B cell (primary cell): ENCODE data around the gene RSPH1. TPM values are rescaled to one million over a fixed set of nuclear protein-coding genes. Genes with fewer than 3 reads are reported as not detected.

Experiments used
- ATAC-seq: fragments of 200-7000 bp; cut with Tn5 transposase; one replicate; pipeline ENCODE4 v1.10.0; 2021; ENCODE audit warnings: low read depth, mild to moderate bottlenecking, moderate number of reproducible peaks, moderate library complexity
- CTCF ChIA-PET: fragments of 350-600 bp; sonication (Branson Sonifier 250); formaldehyde crosslinking; loops from one replicate; lab custom pipeline; 2021; ENCODE audit warnings: antibody characterized with exemption, inconsistent platforms; lab: Charles Lee
- POLR2A ChIA-PET: fragments of 350-600 bp; sonication (Branson Sonifier 250); formaldehyde crosslinking; loops from one replicate; lab custom pipeline; 2021; ENCODE audit warnings: antibody characterized with exemption; lab: Charles Lee
- DNase-seq: peaks from one replicate; pipeline ENCODE4 v3.0.0; 2013
- H2AFZ ChIP-seq: 2 replicates; pipeline ENCODE4 v1.6.1; 2012; ENCODE audit warnings: mild to moderate bottlenecking, low read depth, low read length; ENCODE audit not compliant: insufficient read depth, poor library complexity, severe bottlenecking
- H3K27ac ChIP-seq, 2 donors: 1 replicate in 1 of 2; 2 replicates in 1 of 2; pipeline ENCODE4 v1.5.1; 2012 to 2013; ENCODE audit warnings: low read length in 2 of 2, mild to moderate bottlenecking in 2 of 2, moderate library complexity in 1 of 2
- H3K27me3 ChIP-seq, 4 experiments: fragments of 200-600 bp in 1 of 4; sonication (generic) in 1 of 4; replicated peaks in 1 of 4; 1 replicate in 2 of 4; 2 replicates in 2 of 4; pipeline versions ENCODE4 v1.6.1 to v1.7.0; 2013 to 2016; ENCODE audit warnings: low read length in 3 of 4, mild to moderate bottlenecking in 2 of 4, mixed read lengths in 1 of 4, moderate library complexity in 1 of 4; ENCODE audit not compliant: insufficient read depth in 4 of 4, control insufficient read depth in 3 of 4; ENCODE audit errors: control extremely low read depth in 1 of 4
- H3K36me3 ChIP-seq, 2 experiments: replicated peaks in 1 of 2; 1 replicate in 1 of 2; 2 replicates in 1 of 2; pipeline versions ENCODE4 v1.6.1 to v1.7.1; 2013; ENCODE audit warnings: low read length in 1 of 2; ENCODE audit not compliant: insufficient read depth in 2 of 2, control insufficient read depth in 1 of 2; ENCODE audit errors: control extremely low read depth in 1 of 2, extremely low read depth in 1 of 2
- H3K4me1 ChIP-seq, 2 donors: fragments of 200-600 bp in 1 of 2; sonication (generic) in 1 of 2; 1 replicate in 1 of 2; 2 replicates in 1 of 2; pipeline versions ENCODE4 v1.5.1 to v1.6.1; 2013 to 2017; ENCODE audit warnings: low read length in 2 of 2; ENCODE audit not compliant: control insufficient read depth in 2 of 2, insufficient read depth in 2 of 2
- H3K4me2 ChIP-seq: replicated peaks from 2 replicates; pipeline ENCODE3; 2012; ENCODE audit warnings: mild to moderate bottlenecking, low read depth, low read length; ENCODE audit not compliant: poor library complexity, severe bottlenecking
- H3K4me3 ChIP-seq, 5 experiments: fragments of 200-600 bp in 1 of 5; sonication (generic) in 1 of 5; 1 replicate in 3 of 5; 2 replicates in 2 of 5; pipeline versions ENCODE4 v1.5.1 to v1.7.0; 2011 to 2016; ENCODE audit warnings: low read length in 4 of 5, mild to moderate bottlenecking in 4 of 5, low read depth in 2 of 5, control low read depth in 1 of 5, moderate library complexity in 1 of 5; ENCODE audit not compliant: insufficient read depth in 1 of 5; ENCODE audit errors: control extremely low read depth in 1 of 5, extremely low read depth in 1 of 5
- H3K79me2 ChIP-seq: fragments of 200-600 bp; sonication (generic); one replicate; pipeline ENCODE4 v1.6.0; 2016; ENCODE audit warnings: low read length; ENCODE audit not compliant: control insufficient read depth, insufficient read depth
- H3K9ac ChIP-seq: fragments of 200-600 bp; sonication (generic); 2 replicates; pipeline ENCODE4 v1.6.1; 2017; ENCODE audit warnings: mild to moderate bottlenecking, low read length, moderate library complexity
- H3K9me3 ChIP-seq, 3 donors: one replicate each; pipeline versions ENCODE4 v1.6.1 to v1.7.1; 2013; ENCODE audit warnings: low read length in 2 of 3; ENCODE audit not compliant: control insufficient read depth in 2 of 3, insufficient read depth in 1 of 3; ENCODE audit errors: control extremely low read depth in 1 of 3
- H4K20me1 ChIP-seq: 2 replicates; pipeline ENCODE4 v1.6.0; 2012; ENCODE audit warnings: mild to moderate bottlenecking, low read length; ENCODE audit not compliant: insufficient read depth, control insufficient read depth, poor library complexity, severe bottlenecking
- H3K27ac Mint-ChIP-seq: one replicate; pipeline ENCODE4 v1.8.0; 2021; ENCODE audit warnings: mixed read lengths
- H3K27me3 Mint-ChIP-seq: one replicate; pipeline ENCODE4 v1.8.0; 2021; ENCODE audit warnings: mixed read lengths
- H3K4me1 Mint-ChIP-seq: one replicate; pipeline ENCODE4 v1.8.0; 2021; ENCODE audit warnings: mixed read lengths
- H3K4me3 Mint-ChIP-seq: one replicate; pipeline ENCODE4 v1.8.0; 2021; ENCODE audit warnings: mixed read lengths
- H3K9me3 Mint-ChIP-seq: one replicate; pipeline ENCODE4 v1.8.0; 2022; ENCODE audit warnings: mixed read lengths; ENCODE audit not compliant: insufficient read depth
- EZH2 ChIP-seq: IDR thresholded peaks from 2 replicates; pipeline ENCODE4 v1.6.1; 2012; ENCODE audit warnings: borderline replicate concordance, low read depth, mild to moderate bottlenecking, moderate library complexity, low read length; ENCODE audit not compliant: insufficient read depth, poor library complexity, severe bottlenecking
- WGBS: methylation state at CpG from one replicate; pipeline ENCODE4 v1.1.5; 2013; ENCODE audit warnings: missing lambda C conversion rate; ENCODE audit not compliant: insufficient coverage; 5-methylcytosine and 5-hydroxymethylcytosine counted together
- intact Hi-C: fragments of 100-400 bp; cut with micrococcal nuclease; formaldehyde crosslinking; loops from one replicate; pipeline ENCODE4 v1.10.0; 2022
- polyA plus RNA-seq: library from polyadenylated mRNA; depleted of rRNA; stranded (reverse); fragments of >200 nt; gene quantifications from 2 replicates; pipeline ENCODE4 v1.2.3, GENCODE V29; 2012
- total RNA-seq, 2 donors: library from RNA; stranded (reverse); fragments of 120-200 nt in 1 of 2; gene quantifications; 1 replicate in 1 of 2; 2 replicates in 1 of 2; pipeline versions ENCODE4 v1.2.3 to v1.2.4, GENCODE V29; 2013 to 2022
- TF ChIP-seq, protein P1 (sequence below): fragments of 200-600 bp; IDR thresholded peaks from one replicate; pipeline ENCODE4 v1.8.0; 2022; ENCODE audit warnings: antibody characterized with exemption, mild to moderate bottlenecking

RSPH1 gene
- total and polyA plus RNA-seq, 2 donors (not counting 1 experiment from before 2014, with no cell fraction given) = 0.10 to 0.64 TPM

DNA sequence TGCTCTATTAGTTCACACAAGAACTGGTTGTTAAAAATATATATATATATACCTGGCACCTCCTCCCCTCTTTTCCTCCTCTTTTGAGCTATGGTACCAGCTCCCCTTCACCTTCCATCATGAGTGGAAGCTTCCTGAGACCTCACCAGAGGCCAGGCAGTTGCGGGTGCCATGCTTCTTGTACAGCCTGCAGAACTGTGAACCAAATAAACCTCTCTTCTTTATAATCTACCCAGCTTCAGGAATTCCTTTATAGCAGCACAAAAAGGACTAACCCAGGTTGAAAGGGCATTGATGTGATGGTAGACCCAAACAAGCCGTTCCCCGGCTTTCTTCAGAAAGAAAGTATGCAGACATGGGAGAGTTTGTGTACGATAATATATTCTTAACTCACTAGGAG lies 14.9 kb downstream of the RSPH1 start:
- CTCF ChIA-PET = no interaction called here
- Histone ChIP-seq H3K9me3 (peaks cover 0 to 2% (median 0%) of the 10 kb centered on the region in 3 donors), H3K4me1 (peaks cover 0 to 22% of the 10 kb centered on the region in 2 donors), H4K20me1 (no peaks in the 10 kb centered on the region), H3K27ac (no peak overlapping the region), H3K27me3 (peaks cover 0 to 6% (median 2%) of the 10 kb centered on the region in 4 experiments), H3K79me2 (no peaks in the 10 kb centered on the region), H3K4me2 (no peak overlapping the region), H3K9ac (no peak overlapping the region), H3K4me3 (no peak overlapping the region), H3K36me3 (no peaks in the 10 kb centered on the region), H2AFZ (no peak overlapping the region)
- Mint-ChIP-seq H3K9me3 (no peaks in the 10 kb centered on the region), H3K4me3 (no peak overlapping the region), H3K4me1 (no peaks in the 10 kb centered on the region), H3K27ac (no peak overlapping the region), H3K27me3 (peaks cover 13% of the 10 kb centered on the region)
- no peak for DNase-seq
- ATAC-seq = no peak
- POLR2A ChIA-PET = no interaction called here
- WGBS = no CpG with 5 or more reads among the region's 4 CpGs
- intact Hi-C loops = no loop called here
- TF ChIP-seq, protein P1, sequence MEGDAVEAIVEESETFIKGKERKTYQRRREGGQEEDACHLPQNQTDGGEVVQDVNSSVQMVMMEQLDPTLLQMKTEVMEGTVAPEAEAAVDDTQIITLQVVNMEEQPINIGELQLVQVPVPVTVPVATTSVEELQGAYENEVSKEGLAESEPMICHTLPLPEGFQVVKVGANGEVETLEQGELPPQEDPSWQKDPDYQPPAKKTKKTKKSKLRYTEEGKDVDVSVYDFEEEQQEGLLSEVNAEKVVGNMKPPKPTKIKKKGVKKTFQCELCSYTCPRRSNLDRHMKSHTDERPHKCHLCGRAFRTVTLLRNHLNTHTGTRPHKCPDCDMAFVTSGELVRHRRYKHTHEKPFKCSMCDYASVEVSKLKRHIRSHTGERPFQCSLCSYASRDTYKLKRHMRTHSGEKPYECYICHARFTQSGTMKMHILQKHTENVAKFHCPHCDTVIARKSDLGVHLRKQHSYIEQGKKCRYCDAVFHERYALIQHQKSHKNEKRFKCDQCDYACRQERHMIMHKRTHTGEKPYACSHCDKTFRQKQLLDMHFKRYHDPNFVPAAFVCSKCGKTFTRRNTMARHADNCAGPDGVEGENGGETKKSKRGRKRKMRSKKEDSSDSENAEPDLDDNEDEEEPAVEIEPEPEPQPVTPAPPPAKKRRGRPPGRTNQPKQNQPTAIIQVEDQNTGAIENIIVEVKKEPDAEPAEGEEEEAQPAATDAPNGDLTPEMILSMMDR = no peak
- TF ChIP-seq EZH2 = no peak

- H3K9ac ChIP-seq = no peak overlapping the region
- H3K27ac ChIP-seq = no peak overlapping the region
- H3K36me3 ChIP-seq = no peaks in the 10 kb centered on the region
- H3K27me3 ChIP-seq = peaks cover 0 to 5% (median 2%) of the 10 kb centered on the region in 4 experiments
- DNase-seq (no peak), ATAC-seq (no peak)
- H2AFZ ChIP-seq = no peak overlapping the region
- WGBS = 96% methylated on average over 9 of the region's 10 CpGs
- peaks cover 0 to 27% of the 10 kb centered on the region in 2 donors for H3K4me1 ChIP-seq
- intact Hi-C loops = no loop called here
- no peak overlapping the region for H3K4me2 ChIP-seq
- peaks cover 0 to under 1% (median 0%) of the 10 kb centered on the region in 3 donors for H3K9me3 ChIP-seq
- TF ChIP-seq, protein P1 = no peak
- TF ChIP-seq EZH2 = no peak
- Mint-ChIP-seq H3K4me1 (no peaks in the 10 kb centered on the region), H3K9me3 (no peaks in the 10 kb centered on the region), H3K4me3 (no peak overlapping the region), H3K27ac (no peak overlapping the region), H3K27me3 (peaks cover 10% of the 10 kb centered on the region)
- POLR2A ChIA-PET = no interaction called here
- no peak overlapping the region for H3K4me3 ChIP-seq
- CTCF ChIA-PET = no interaction called here
- H3K79me2 ChIP-seq = no peaks in the 10 kb centered on the region
- H4K20me1 ChIP-seq = no peaks in the 10 kb centered on the region
These were observed 15.3 kb downstream of the RSPH1 start for GRCh38 chr21:42480736-42481135.
